GM19023 (cell line): ENCODE measurements around the gene GPR15.

ENCODE experiments used
- ATAC-seq: cut with Tn5 transposase; IDR thresholded peaks from one replicate; pipeline ENCODE4 v1.9.1; 2021; ENCODE audit warnings: mild to moderate bottlenecking, moderate library complexity; ENCODE audit not compliant: unreplicated experiment

The GPR15 gene

DNA sequence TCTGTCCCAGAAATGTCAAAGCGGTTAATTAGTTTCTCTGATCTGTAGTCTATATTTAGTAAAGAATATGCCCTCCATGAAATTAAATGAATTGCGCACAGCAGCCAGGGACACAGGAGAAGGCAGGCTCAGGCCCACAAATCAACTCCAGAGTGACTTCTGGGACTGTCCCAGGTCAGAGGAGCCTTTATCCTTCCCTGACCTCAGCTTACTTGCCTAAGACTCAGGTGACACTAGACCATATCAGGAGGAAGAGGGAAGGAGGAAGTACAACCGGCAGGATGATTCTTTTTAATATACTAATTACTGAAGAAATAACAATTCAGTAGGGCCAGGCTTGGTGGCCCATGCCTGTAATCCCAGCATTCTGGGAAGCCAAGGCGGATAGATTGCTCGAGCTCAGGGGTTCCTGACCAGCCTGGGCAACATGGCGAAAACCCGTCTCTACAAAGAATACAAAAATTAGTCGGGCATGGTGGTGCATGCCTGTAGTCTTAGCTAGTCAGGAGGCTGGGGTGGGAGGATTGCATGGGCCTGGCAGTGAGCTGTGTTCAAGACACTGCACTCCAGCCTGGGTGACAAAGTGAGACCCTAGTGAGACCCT is 1.8 kb upstream of the GPR15 start:
- no peak for ATAC-seq

DNA sequence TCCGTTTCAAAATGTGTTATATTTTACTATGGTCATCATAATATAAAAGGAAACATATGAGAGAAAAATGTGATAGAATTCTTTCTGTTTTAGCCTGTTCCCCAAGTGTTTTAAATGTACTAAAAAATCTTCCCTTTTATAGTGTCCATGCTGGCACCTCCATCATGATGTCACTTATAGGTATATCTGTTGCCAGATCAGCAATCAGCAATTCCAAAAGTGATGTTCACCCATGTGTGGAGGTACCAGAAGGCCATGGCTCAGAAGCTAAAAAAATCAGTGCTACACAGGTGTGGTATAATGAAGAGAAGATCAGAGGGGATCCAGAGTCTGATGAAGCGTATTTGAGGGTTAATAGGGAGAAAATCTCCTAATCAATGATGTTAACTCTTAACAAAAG is 1.1 kb upstream of the GPR15 start:
- no peak for ATAC-seq

DNA sequence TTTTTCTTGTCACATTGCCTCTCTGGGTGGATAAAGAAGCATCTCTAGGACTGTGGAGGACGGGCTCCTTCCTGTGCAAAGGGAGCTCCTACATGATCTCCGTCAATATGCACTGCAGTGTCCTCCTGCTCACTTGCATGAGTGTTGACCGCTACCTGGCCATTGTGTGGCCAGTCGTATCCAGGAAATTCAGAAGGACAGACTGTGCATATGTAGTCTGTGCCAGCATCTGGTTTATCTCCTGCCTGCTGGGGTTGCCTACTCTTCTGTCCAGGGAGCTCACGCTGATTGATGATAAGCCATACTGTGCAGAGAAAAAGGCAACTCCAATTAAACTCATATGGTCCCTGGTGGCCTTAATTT is 478 bp downstream of the GPR15 start:
- ATAC-seq: no peak

DNA sequence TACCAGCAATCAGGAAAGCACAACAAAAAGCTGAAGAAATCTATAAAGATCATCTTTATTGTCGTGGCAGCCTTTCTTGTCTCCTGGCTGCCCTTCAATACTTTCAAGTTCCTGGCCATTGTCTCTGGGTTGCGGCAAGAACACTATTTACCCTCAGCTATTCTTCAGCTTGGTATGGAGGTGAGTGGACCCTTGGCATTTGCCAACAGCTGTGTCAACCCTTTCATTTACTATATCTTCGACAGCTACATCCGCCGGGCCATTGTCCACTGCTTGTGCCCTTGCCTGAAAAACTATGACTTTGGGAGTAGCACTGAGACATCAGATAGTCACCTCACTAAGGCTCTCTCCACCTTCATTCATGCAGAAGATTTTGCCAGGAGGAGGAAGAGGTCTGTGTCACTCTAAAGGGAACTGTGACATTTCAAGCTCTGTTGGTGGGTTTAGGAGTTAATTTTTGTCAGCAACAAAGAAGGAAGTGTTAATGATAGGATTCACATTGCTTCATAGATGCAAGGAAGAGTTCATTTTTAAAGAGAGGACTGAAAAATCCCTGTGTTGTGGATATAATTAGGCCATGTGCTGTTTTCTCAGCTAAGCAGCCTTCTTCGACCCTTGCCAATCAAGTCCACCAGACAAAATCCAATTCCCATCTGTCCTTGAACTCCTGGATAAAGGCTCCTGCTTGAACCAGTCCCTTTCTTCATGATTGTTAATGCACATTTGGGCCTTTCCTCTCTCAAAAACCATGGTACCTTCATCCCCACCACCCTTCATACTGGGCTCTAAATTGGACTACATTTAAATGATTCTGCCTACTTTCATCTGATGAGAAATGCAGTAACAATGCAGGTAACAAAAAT is 1.2 kb downstream of the GPR15 start:
- ATAC-seq: no peak

- ATAC-seq: no peak
Measured at GRCh38 chr3:98534168-98534567, 2.4 kb downstream of the GPR15 start.

DNA sequence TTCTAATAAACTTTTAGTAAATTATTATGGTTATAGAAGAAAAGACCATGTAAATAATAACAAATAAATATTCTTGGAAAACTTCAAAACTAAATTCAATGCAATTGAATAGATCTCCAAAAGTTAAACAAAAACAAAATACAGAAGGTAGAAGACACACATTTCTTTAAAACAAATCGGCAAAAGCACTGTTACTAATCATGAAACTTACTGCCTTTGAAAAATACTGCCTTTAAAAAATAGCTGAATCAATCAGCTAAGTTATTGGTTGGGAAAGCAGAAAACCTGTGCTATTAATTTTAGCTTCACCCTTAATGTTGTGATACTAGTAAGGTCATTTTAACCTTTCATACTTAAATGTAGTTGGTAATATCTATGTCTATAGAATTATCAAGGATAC is 3.0 kb downstream of the GPR15 start:
- ATAC-seq: no peak

DNA sequence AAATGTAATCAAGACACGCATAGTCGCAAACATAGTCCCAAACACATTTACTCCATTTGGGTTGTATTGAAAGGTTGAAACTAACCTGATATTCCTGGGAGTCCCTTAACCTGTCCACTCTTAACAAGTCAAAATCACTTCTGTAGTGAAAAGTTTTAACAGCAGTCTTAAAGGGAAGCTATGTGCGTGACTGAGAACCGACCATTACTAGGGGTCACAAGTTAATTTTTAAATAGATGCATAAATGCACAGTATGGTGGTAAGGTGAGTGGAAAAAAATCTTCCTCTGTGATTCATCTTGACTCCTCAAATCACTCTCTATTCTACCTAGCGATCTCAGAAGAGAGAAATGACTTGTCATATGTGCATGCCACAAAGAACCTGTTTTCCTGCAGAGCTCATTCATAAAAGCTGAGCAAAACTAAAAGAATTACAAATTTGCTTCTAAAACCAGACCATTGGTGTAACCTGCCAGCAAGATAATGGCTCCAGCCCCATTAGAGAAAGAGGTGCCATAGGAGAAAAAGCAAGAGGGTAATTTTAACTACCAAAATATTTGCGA is 4.8 kb downstream of the GPR15 start:
- peak; percentile 71 for ATAC-seq

GRCh38 chr3:98540346-98540745 is 8.6 kb downstream of the GPR15 start:
- ATAC-seq: peak; percentile 38

GRCh38 chr3:98541695-98542094 is 9.9 kb downstream of the GPR15 start:
- ATAC-seq: no peak

GRCh38 chr3:98542623-98543022 is 10.8 kb downstream of the GPR15 start:
- ATAC-seq: no peak

DNA sequence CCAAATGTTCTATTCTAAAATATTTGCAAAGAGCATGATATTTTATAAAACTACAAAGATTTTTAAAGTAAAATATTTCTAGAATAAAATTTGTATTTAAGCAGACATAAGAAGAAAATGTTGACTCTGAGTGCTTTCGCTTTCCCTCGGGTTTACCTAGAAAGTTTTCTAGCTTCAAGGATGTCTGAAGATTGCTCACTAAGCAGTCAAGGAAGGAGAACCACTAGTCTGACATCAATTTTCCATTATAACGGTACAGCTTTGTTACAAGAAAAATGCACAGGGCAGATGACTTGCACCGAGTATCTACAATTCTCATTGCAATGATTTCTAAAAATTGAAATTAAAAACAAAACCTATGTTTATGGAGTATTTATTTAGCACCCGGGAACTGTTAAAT is 14.2 kb downstream of the GPR15 start:
- ATAC-seq: peak; percentile 46

DNA sequence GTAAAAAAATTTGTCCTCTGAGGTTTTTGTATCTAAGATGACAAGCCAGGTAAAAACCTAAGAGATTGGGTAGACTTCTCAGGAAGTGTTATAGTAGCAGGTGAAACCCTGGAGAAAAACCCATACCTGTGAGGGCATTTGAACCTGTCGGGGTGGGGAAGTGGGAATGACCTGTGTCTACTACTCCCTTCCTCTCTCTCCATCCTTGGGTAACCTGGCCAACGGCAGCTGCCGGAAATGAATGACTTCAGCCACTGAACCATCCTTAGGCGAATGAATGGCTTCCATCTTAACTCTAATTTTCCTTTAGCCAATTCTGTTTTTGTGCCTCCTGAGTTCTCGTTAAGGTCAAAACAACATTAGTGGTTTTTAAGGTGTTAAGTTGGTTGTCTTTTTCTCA is 16.8 kb downstream of the GPR15 start:
- ATAC-seq: no peak

- ATAC-seq: no peak
Measured at GRCh38 chr3:98550833-98551232, 19.1 kb downstream of the GPR15 start.

GRCh38 chr3:98551236-98551635 is 19.5 kb downstream of the GPR15 start:
- no peak for ATAC-seq

DNA sequence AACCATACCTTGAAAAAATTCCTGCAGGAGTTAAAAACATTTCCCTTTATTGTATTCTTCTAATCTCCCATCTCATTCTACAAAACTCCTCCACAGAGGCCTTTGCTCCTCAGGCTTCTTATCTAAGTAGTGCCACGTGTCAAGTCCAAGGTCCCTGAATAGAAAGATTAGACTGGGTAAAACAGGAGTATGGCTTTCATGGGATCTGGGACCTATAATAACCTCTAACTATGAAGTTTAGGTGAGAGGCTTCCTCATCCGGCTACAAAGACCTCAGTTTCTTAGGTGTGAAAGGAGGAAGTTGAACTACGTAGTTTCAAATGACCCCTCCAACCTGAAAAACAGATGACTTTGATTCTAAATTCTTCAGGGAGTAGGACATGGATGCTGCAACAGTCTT is 20.0 kb downstream of the GPR15 start:
- no peak for ATAC-seq

DNA sequence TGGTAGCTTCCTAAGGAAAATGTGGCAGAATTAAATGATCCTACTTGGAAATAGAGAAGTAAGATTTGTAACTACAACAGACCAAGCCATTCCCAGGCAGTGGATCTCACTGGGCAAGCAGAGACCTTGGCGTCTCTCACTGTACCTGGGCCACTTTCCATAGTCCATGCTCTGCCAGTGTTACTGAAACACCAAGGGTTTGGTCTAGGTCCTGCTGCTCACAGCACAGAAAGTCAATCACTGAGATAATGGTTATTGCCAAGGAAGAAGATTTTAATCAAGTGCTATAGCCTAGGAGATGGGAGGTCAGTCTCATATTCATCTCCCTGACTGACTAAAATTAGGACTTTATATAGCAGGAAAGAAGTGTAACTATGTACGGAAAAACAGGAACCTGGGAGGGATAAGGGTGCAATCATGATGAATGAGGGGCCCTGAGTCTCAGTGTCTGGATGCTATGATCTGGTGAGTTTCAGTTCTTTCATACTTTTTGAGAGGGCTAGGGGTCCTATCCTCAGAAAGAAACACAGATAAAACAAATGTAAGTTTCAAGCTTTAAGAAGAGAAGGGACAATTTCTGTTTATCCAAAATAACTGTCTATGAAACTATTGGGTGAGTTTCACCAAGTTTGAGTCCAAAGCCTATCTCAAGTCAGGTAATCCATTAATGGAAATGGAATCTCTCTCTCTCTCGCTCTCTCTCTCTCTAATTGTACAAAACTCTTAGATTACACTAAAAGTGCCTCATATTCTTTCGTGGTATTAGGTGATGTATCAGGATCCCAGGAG is 20.6 kb downstream of the GPR15 start:
- no peak for ATAC-seq

DNA sequence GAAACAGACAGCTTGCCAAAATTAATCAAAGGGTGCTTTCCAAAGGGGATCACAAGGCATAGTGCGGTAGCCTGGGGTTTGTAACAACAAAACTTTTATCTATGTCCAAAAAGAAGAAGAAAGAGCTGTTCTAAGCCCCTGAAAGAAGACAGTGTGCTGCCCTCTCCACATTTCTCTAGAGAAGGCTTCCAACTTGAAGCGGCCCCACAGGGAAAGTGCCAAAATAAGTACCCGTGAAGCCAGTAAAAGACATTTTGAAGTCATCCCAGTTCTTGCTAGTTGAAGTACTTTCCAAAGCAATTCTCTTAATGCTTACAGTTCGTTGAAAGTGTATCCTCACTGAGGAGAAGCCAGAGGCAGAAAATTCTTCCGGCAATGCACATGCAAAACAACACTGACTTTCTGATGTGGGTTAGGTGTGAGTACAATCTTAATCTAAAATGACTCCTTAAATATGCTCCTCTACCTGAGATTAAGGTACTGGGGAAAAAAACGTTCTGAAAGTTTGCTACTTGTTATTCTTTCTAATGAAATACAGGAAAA is 21.3 kb downstream of the GPR15 start:
- no peak for ATAC-seq

GRCh38 chr3:98553753-98554152 is 22.0 kb downstream of the GPR15 start:
- no peak for ATAC-seq

DNA sequence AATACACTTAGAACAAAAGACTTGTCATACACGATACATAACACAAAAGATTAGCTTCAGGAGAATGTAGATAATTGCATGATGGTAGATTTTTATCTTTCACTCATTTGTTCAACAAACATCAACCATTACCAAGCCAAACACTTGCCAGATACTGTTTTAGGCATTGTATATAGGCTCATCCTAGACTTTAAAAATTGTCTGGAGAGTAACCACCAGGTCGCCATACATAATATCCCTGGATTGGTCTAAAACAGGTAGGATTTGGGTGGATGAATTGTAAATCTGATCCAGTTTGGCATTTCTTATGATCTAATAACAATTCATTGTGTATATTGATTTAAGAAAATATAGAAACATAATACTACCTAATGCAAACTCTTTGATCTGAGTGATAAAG is 22.8 kb downstream of the GPR15 start:
- no peak for ATAC-seq

- ATAC-seq: no peak
Measured at GRCh38 chr3:98555025-98555379, 23.2 kb downstream of the GPR15 start.
